GM21515 (cell line): ENCODE measurements around the gene ZSWIM6.

ENCODE experiments used
- ATAC-seq: cut with Tn5 transposase; IDR thresholded peaks from one replicate; pipeline ENCODE4 v1.9.1; 2021; ENCODE audit not compliant: unreplicated experiment

Gene ZSWIM6

DNA sequence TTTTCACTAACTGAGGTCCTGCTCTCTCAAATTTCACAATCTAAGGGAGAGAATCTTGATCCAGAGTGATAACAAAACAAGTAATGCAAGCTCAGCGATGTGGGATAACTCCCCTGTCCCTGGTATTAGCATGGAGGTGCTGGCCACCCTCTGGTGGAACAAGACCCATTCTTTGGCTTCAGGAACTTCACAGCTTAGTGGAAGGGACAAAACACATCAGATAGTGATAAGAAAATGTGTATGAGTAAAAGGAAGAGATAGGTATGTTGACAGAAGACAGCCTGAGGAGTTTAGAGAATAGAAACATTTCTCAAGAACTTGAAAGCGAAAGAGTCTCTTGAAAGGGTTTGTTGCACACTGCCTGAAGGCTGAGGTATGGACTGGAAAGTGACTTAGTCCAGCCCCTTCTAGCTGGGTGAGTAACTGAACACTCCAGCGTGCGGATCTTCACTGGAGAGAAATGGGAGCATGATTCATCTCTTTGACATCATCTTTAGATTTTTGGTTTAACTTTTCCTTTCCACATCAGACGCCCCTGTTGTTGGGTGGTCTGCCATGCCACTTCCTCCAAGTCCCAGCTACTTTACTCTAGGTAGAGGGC is 25.4 kb upstream of the ZSWIM6 start:
- peak; percentile 88 for ATAC-seq

DNA sequence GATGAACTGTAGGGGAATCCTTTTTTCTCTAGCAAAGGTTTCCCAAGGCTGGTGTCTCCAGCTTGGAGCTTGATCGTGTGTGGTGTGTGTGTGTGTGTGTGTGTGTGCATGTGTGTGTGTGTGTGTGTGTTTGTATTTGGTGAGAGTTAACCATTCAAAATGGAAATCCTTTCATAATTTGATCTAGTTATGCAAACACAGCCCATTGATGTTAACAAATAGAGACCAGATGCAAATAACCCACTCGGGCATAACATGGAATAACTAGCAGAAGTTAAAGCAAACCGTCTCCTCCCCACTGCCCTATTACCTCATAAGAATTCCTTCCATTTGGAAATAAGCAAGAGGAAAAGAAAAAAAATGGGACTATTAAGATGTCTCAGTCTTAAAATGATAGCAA is 24.9 kb upstream of the ZSWIM6 start:
- no peak for ATAC-seq

DNA sequence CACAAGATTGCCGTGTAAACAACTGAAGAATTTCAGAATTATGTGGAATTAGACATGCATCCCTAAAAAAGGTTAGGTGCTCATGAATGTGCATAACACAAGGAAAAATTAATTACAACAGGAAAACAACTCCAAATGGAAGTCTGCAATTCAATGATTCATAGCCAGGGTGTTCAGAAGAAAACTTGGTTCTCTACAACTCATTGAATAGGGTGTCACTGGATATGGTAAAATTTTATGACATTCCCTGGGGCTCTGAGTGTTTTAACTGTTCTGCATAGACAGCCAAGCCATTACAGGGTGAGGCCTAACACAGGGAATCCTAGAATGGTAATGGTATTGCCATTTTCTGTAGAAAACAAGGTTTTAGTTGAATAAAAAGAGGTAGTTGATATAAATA is 24.4 kb upstream of the ZSWIM6 start:
- ATAC-seq = no peak

DNA sequence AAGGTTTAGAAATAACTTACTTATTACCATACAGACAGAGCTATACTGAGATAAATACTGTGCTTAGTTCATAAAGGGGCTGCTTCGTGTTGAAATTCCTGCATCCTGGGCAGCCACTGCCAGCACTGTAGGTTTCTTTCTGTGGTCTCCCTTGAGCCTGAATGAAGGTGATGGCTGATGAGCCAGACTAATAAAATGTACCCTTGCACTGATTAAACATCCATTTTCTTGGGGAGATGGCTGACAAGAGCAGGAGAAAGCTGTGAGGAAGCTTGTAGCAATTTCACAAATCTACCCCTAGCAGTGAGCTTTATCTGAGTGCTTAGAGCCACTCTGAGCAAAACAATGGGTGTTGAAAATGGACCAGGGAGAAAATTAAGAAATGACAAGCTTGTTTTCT is 23.3 kb upstream of the ZSWIM6 start:
- no peak for ATAC-seq

DNA sequence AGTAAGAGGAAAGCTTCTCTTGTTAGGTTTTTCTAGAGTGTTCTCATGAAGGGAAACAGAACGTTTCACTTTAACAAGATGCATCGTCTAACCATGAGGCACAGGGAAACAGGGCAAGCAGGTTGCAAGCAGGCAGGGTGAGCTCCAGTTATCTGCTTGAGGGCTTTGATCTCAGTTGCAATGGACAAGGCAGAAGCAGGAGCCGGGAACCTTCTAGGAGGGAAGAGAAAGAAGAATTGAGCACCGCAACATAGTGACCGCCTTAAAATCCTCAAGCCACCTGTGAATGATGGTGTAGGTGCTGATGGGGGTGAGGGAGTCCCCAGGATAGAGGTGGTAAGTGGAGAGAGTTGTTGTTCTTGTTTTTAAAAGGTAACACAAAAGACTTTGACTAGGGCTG is 22.9 kb upstream of the ZSWIM6 start:
- ATAC-seq = no peak

DNA sequence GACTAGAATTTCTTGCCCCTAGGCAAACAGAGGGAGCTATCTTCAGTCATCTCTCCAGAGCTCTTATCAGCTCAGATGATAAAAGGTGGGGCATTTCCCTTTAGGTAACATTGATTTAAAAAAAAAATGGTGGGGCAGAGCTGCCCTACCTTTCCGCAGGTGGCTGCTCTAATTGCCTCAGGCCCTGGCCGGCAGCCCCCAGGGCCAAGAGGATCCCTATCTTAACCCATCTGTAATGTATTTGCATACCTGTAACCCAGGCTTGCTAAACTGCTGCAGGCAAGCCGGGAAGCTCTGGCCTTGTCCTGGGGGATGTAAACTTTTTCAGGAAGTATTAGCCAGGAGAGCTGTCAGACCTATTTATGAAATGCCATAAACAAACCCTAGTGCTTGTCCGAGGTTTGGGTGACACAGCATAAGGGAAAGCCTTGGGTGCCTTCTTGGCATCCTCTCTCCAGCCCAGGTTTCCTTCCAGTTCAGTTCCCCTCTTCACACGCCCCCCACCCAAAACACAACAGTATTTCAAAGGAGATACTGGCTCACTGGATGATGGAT is 20.9 kb upstream of the ZSWIM6 start:
- no peak for ATAC-seq

DNA sequence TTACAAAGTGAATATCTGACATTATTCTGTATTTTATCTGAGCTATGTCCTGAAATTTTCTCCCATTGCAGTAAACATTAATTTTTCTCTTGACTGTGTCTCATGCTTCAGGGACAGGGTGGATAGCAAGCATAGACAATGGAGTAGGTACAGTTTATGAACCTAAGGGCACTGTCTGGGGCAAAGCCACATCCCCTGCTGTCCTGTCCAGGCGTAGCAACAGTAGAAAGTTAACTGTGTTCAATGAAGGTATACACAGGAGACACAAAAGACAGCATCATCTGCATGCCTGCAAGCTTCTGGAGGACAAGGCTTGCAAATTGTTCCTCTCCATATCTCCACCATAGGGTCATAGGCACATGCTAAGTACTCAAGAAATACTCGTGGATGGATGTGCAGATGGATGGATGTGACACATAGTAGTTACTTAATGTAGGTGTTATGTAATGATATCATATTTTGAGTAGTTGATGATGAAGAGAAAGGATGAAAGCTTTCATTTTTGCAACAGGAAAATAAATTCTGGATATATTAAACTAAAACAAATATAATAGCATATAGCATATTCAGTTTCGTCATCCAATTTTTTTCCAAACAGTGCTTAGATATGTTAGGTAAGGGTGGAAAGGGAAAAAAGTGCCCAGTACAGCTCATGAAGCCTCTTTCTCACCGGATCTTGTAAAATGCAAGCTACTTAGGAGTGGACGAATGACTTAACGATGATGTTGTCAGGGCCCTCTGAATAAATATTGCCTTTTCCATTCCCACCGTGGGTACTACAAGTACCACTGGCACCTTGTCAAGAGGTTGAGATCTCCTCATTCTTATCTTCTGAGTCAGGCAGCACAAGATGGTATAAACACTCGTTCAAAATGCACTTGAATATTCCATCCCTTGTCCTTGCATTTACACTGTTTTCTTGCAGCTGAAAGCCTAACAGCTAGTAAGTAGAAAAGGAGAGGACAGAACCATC is 19.9 kb upstream of the ZSWIM6 start:
- no peak for ATAC-seq

DNA sequence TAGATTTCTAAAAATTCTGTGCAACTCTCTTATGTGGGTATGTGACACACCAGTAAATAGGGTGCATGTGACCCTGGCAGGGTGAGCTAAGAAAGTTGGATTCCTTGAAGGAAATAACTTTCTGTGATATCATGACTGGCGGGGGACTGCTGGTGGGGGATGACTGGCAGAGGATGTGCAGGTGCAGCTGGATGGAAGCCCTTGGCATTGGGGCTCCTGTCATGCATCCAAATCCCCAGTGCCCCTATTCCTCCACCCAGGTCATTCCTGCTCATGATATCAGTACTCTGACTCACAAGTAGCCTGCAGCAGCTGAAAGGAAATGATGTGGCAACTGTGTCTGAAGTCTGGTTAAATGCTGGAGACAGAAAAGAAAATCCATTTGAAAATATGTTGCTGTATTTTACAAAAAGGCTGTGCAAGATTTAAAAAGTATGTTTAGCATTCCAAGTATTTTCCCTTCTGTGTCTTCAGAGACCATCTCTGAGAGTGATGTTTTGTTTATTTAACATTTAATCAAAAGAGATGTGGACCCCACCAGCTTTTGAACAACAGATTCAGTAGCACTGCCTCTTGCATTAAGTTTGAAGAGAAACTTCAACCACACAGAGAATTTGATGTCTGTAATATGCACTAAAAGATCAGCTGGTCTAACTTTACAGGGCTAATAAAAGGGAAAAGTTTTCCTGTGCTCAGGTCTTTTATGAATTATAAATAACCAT is 17.9 kb upstream of the ZSWIM6 start:
- ATAC-seq = no peak

DNA sequence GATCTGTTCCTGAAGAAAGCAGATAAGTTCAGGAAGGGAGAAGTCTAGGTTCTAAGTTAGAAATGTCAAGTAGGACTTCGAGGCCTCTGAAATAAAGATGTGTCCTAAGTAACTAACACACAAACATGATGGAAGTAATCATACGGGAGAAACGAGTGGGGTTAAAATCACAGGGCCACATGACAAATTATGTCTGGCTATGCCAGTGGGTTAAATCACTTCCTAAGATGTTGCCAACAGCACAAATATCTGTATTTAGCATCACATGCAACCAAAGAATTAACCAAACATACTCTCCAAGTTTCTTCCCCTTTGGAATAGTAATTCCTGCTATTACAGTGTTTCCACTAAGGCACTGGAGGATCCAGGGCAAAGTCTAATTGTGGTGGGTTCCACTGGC is 13.7 kb upstream of the ZSWIM6 start:
- ATAC-seq = no peak

DNA sequence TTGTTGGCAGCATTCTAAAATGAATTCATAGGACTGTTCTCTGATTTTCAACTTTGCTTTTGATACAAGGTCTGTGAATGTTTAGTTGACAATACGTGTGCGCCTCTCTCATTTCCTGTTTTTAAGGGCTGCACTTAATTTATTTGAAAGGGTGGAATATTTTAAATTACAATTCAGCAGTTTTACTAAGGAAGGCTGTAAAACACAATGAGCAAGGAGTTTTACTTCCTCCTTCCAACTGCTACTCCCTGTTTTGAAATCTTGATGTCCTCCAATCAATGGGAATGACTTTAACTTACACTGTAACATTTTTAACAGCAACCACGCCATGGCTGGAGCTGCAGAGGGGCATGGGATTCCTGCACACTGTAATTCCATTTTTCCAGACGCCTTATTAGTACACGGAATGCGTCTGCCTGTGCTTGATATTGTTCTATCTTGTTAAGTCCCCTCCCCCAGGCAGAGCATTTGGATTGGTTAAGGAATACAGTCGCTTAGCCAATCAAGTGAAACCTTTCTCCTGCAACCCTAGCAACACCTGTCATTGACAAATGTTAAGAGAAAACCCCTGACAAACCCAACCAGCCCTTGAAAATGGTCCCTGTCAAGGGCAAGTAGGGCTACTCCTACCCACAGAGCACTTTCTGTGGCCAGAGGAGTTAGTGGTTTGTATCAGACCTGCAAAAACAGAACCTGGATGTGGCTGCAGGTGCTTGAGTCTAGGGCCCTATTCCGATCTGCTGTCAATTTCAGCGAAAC is 12.5 kb upstream of the ZSWIM6 start:
- peak; percentile 99 for ATAC-seq

DNA sequence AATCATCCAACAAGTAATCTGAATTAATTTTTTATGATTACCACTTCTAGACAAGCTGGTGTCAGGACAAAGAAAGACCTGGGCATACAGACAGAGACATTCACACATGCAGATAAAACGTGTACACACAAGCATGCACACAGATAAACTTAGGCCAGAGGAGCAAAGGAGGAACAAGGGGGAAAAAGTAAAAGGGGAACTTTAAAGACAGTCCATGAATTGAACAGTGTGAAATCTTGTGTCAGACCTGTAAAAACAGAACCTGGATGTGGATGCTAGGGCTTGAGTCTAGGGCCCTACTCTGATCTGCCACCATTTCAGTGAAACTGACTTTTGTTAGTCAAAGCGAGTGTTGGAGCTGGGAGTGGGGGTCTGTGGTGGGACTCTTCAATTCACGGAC is 11.2 kb upstream of the ZSWIM6 start:
- ATAC-seq = no peak

DNA sequence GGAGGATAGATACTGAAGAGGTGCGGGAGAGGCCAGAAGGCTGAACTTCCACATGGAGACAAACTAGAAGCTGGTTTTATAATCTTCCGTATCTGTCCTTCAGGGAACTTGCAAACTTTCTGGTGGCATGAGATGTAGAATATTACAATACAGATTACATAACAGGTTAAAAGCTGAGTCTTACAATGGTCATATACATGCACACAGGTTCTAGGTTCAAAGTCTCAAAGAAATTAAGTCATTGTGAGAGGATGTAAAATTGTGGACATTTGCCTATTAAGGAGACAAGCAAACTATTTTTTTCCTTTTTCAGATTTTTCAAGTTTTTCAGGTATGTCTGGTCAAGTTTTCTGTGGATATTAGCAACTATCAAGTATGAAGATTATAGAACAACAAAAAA is 10.4 kb upstream of the ZSWIM6 start:
- ATAC-seq = no peak

DNA sequence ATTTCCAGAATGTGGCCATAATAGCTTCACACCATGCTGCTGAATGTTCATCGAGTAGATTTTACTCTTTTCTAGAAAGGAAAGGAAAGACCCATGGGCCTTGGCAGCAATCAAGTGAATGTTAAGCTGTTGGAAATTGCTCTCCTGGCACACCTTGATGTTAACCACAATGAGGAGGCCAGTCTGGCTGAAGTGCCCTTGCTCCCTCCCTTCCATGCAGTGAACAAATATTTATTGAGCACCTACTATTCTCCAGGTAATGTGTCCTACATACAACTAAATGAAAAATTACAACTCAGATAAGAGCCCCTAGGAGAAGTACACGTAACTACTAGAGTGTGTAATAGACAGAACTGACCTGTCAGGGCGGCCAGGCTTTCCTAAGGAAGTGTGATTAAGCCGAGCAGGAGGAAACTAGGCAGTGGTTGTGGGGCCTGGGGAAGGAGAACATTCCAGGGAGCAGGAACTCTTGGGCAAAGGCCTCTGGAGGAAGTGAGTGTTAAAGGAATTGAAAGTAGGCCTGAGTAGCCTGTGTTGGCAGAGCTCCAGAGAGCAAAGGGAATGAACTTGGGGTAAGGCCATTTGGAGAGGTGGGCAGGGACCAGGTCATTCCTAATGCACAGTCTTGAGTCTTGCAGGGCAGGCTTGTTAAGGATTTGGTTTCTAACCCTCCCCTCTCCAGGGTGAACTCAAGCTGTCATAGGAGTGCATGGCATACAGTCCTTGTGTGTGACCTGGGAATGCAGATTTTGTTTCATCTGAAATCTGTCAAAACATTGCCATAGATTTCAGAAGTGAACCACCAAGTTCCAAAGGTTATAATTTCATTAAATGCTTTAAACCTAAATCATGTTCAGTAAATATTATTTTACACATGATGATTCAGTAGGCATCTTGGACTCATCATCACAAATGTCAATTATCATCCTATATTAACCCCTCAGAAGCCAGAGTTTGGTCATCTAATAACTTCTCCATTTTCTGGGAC is 9.0 kb upstream of the ZSWIM6 start:
- ATAC-seq = no peak

DNA sequence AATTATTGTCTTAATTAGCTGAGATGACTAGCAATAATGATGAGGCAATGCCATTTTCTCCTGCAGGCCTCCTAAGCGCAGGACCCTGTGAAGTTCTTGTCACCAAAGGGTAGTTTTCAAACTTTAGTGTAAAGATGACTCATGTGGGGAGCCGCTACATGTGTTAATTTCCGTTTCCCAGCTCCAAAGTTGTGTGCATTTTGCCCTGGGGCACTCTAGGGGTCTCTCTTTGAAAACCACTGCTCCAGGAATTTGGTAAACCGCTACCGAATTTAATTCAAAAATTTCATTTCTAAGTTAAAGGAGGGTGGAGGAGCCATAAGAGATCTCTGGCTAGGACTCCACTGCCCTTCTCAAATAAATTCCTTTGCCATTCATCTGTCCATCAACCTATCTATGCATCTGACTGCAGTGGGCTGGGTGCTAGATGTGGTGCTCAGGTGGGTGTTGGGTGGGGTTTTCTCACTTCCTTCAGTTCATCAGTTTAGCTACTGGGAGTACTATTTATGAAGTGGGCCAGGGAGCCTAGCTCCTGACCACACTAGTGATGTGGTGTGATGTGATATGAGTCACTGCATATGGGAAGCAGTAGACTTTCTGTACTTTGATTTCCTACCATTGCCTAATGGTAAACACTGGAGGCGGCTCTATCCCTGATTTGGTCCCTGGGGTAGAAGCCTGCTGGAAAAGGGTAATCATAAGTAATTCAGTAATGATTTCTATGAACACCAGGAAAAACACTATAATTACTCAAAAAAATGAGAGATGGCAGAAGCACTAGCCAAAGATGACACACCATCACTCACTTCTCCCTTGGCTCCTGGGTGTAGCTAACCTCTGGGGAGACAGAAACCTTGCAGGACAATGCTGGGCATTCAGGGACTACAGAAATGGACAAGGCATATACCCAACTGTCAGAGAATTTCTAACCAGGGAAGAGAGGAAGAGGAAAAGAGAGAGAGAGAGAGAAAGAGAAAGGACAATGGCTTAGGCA is 4.0 kb upstream of the ZSWIM6 start:
- ATAC-seq = peak; percentile 29

DNA sequence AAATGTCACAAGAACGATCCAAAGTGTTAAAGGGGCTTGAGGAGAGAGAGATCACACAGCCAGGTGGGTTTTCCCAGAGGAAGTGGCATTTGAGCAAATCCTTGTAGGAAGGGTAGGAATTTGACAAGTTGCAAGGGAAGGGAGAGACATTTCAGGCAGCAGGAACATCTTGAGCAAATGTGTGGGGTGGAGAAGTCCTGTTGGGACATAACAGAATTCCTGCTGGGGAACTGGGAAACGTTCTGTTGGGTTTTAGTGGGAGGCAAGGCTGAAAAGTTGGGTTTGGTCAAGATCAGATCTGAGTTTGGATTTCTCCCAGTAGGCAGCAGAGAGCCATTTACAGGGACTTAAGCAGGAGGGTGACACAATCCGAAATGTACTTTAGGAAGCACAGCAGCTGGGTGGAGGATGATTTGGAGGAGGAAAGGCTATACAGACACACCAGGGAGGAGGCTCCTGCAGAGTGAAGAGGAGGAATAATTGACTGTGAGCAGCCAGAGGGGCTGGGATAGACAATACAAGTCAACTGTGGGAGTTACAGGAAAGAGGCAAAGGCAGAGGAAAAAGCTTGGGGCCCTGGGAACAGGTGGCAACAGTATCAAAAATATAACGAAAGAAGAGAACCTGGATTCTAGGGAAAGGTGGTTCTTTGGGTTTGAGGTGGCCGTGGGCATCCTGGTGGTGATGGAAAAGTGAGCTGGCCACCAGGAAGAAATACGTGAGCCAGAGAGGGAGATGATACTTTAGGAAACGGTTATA is 3.1 kb upstream of the ZSWIM6 start:
- no peak for ATAC-seq

DNA sequence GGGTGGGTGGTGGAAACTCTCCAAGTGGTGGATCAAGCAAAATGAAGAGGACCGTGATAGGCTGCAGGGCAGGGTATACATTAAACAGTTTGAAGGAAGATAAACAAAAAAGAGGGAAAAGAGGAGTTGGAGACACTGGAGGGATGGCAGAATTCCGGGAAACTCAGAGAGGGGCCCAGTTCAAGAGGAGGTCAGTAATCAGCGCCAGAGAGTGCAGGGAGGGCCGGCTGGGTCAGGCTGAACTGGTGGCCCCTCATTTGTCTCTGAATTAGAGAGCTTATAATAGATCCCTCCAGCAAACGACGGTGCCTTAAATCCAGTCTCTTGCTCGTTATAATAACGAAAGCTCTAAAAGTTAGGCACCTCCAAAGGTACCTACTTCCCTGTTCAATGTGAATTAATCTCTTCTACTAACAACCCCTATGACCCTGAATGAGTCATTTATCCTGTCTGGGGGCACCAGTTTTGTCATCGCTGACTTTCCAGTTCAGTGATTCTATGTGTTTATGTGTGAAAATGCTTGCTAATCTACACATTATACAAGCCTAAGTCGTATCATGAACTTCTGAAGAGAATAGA is 2.4 kb upstream of the ZSWIM6 start:
- no peak for ATAC-seq

DNA sequence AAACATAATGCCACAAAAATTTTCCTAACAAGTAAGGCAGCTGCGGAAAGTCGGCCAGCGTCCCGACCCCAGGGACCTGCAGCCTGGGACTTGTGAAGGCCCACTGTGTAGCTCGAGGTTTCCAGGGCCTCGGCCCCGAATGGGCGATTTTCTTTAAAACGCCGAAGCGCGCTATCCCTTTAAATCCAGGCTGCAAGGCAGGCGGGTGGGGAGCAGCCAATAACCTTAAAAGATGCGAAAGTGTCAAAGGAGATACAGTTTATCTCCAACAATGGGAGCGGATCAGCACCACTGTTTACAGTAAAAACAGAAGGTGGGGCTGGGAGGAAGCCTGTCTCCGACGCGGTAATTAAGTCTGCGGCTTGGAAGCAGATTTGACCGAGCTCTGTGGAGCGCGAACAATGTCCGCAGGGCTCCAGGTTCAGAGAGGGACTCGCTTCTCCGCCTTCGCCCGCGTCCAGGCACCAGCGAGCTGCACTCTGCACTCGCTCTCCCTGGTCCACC is 1.7 kb upstream of the ZSWIM6 start:
- no peak for ATAC-seq
